ENCODE measurements around the gene ZNF497.
A peak's percentile ranks its signal among the peaks of the same experiment; 100 is the strongest.
"Not testable (repeated sequence)": the region's sequence is repeated elsewhere in the genome, so short reads cannot be mapped to it uniquely, and the experiment has no call there.

The ZNF497 gene

GRCh38 chr19:58393725-58394033 lies 31.1 kb upstream of the ZNF497 start:
- DNase-seq: no peak

- DNase-seq: no peak
These were observed 30.6 kb upstream of the ZNF497 start for GRCh38 chr19:58392945-58393724.

- no peak for DNase-seq
These were observed 25.6 kb upstream of the ZNF497 start for GRCh38 chr19:58388175-58388526.

GRCh38 chr19:58387338-58388174 lies 25.0 kb upstream of the ZNF497 start:
- DNase-seq: no peak

GRCh38 chr19:58386576-58387337 lies 24.2 kb upstream of the ZNF497 start, which contains the start of gene RPS5:
RPS5 (plus strand) TSS chr19:58387269; CDS start chr19:58388138, 869 bp downstream.
- DNase-seq: peak; percentile 99

GRCh38 chr19:58385891-58386575 lies 23.5 kb upstream of the ZNF497 start:
- DNase-seq: no peak

GRCh38 chr19:58385313-58385890 lies 22.9 kb upstream of the ZNF497 start:
- DNase-seq: no peak

GRCh38 chr19:58382997-58383603 lies 20.5 kb upstream of the ZNF497 start:
- no peak for DNase-seq

GRCh38 chr19:58381460-58382212 lies 19.1 kb upstream of the ZNF497 start:
- no peak for DNase-seq

- peak; percentile 100 for DNase-seq
These were observed 18.3 kb upstream of the ZNF497 start, which contains the start of gene ZNF837 for GRCh38 chr19:58380662-58381459. ZNF837 (minus strand) TSS chr19:58381030; CDS start chr19:58369332, 11,698 bp downstream.

- DNase-seq: no peak
These were observed 17.6 kb upstream of the ZNF497 start for GRCh38 chr19:58380037-58380661.

- no peak for DNase-seq
These were observed 16.7 kb upstream of the ZNF497 start for GRCh38 chr19:58379246-58379645.

GRCh38 chr19:58376724-58377123 lies 14.2 kb upstream of the ZNF497 start:
- not testable (repeated sequence) for DNase-seq

GRCh38 chr19:58374200-58374599 lies 11.6 kb upstream of the ZNF497 start:
- DNase-seq: no peak

GRCh38 chr19:58372311-58373133 lies 10.0 kb upstream of the ZNF497 start:
- no peak for DNase-seq

GRCh38 chr19:58368561-58369360 lies 6.2 kb upstream of the ZNF497 start:
- DNase-seq: no peak

GRCh38 chr19:58367698-58368454 lies 5.3 kb upstream of the ZNF497 start:
- no peak for DNase-seq

All from CD4-positive, alpha-beta T cell treated with Interleukin-17A for 1 hour (primary cell).